Activated T-helper 1 cell treated with anti-CD3 and anti-CD28 coated beads, Interleukin-12 subunit alpha, Interleukin-12 subunit beta, Interleukin-2, Interleukin-4 antibody, amounts not matched to agents 30 ng/mL and 10 ng/mL and 1 ng/mL, durations not matched to agents 14 hours and 24 hours and 36 hours (primary cell): ENCODE measurements around the gene CAPN12. TPM values are rescaled to one million over a fixed set of nuclear protein-coding genes. Genes with fewer than 3 reads are reported as not detected.
A peak's percentile ranks its signal among the peaks of the same experiment; 100 is the strongest.

ENCODE experiments used
- DNase-seq: peaks from one replicate; pipeline ENCODE4 v3.0.0; 2021; ENCODE audit warnings: low spot score
- H3K27ac Mint-ChIP-seq: one replicate; pipeline ENCODE4 v1.8.0; 2021; ENCODE audit warnings: mild to moderate bottlenecking, mixed read lengths
- H3K27me3 Mint-ChIP-seq: one replicate; pipeline ENCODE4 v1.8.0; 2022; ENCODE audit warnings: mild to moderate bottlenecking, moderate library complexity, mixed read lengths; ENCODE audit not compliant: insufficient read depth
- H3K36me3 Mint-ChIP-seq: one replicate; pipeline ENCODE4 v1.8.0; 2021; ENCODE audit warnings: low read depth, mixed read lengths
- H3K4me1 Mint-ChIP-seq: one replicate; pipeline ENCODE4 v1.8.0; 2021; ENCODE audit warnings: low read depth, mixed read lengths
- H3K4me3 Mint-ChIP-seq: one replicate; pipeline ENCODE4 v1.8.0; 2021; ENCODE audit warnings: mild to moderate bottlenecking, moderate library complexity, mixed read lengths
- H3K9me3 Mint-ChIP-seq: one replicate; pipeline ENCODE4 v1.8.0; 2021; ENCODE audit warnings: mixed read lengths
- intact Hi-C: fragments of 100-400 bp; cut with micrococcal nuclease; formaldehyde crosslinking; loops from one replicate; pipeline ENCODE4 v1.15.1; 2024
- total RNA-seq: library from RNA; stranded (reverse); gene quantifications from 2 replicates; pipeline ENCODE4 v1.2.3, GENCODE V29; 2022

The CAPN12 gene
- total RNA-seq, 1 donor from 2014 or later = 2.5 TPM

DNA sequence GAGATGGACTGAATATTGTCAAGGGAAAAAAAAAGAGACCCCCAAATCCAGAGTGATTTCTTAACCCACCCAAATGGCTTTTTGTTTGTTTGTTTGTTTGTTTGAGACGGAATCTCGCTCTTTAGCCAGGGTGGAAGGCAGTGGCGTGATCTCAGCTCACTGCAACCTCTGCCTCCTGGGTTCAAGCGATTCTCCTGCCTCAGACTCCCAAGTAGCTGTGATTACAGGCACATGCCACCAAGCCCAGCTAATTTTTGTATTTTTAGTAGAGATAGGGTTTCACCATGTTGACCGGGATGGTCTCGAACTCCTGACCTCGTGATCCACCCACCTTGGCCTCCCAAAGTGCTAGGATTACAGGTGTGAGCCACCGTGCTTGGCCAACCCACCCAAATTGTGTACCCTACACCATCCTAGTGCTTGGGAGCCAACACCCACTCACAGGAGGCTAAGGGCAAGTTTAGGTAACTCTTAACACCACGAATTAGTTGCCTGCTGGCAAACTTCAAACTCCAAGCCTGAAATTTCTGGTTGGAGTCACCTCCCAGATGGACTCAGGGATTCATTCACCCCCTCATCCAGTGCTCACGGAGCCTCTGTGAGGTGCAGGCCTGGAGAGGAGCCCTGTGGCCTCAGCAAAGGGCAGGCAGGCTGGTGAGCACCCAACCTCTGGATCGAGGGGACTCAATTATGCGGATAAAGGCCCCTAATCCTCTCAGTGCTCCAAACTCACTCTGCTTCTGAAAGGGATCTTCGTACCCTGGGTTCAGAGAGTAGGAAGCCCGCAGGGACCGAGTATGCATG is 59.2 kb downstream of the CAPN12 start:
- intact Hi-C loops = loop anchor here (5.0 kb wide), 1 partner anchor 38 kb away; the partner anchor contains the start of gene ACTN4
- peak overlapping the region; percentile 20 for H3K4me3 Mint-ChIP-seq
- peaks cover 86% of the 10 kb centered on the region for H3K4me1 Mint-ChIP-seq

DNA sequence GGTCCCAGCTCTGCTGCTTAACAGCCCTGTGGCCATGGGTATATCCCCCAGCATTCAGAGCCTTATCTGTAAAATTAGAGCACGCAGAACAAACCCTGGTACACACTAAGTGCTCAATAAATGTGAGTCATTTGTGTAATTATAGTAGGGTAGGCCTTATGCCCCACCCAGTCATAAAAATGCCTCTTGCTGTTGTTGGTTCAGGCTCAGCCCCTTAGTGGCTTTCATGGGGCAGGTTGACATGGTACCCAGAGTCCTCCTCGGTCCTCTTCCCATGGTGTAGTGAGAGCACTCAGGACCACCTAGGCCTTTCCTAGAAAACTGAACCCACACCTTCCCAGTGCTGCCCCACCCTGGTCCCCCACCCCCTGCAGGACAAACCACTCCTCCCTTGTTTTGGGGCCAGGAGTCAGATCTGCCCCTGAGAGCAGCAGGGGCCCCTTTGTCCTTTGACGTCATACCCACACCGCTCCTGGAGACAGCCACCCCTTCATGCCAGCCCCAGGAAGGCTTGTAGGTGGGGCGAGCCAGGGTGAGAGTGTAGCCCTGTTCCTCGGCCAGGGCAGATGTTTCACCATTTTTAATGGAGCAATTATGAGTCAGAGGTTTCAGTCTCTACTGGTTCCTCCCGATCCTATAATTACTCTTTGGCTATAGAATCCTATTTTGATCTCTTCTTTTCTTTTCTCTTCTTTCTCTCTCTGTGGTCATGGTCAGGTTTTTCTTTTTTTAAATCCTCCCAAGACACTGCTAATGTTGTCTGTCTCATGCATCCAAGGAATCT is 60.0 kb downstream of the CAPN12 start:
- H3K9me3 Mint-ChIP-seq = peaks cover 4% of the 10 kb centered on the region
- H3K4me1 Mint-ChIP-seq = peaks cover 92% of the 10 kb centered on the region
- intact Hi-C loops = loop anchor here (5.0 kb wide), 1 partner anchor 37 kb away; the partner anchor contains the start of gene ACTN4
- DNase-seq = no peak
- peak overlapping the region; percentile 40 for H3K27ac Mint-ChIP-seq
- H3K36me3 Mint-ChIP-seq = peaks cover 19% of the 10 kb centered on the region
- peak overlapping the region; percentile 20 for H3K4me3 Mint-ChIP-seq
- H3K27me3 Mint-ChIP-seq = no peaks in the 10 kb centered on the region

More for the DNA sequence above, 59.2 kb downstream of the CAPN12 start:
- Mint-ChIP-seq H3K27ac (peak overlapping the region; percentile 88), H3K9me3 (peaks cover 4% of the 10 kb centered on the region), H3K27me3 (no peaks in the 10 kb centered on the region), H3K36me3 (peaks cover 20% of the 10 kb centered on the region)
- DNase-seq = no peak

DNA sequence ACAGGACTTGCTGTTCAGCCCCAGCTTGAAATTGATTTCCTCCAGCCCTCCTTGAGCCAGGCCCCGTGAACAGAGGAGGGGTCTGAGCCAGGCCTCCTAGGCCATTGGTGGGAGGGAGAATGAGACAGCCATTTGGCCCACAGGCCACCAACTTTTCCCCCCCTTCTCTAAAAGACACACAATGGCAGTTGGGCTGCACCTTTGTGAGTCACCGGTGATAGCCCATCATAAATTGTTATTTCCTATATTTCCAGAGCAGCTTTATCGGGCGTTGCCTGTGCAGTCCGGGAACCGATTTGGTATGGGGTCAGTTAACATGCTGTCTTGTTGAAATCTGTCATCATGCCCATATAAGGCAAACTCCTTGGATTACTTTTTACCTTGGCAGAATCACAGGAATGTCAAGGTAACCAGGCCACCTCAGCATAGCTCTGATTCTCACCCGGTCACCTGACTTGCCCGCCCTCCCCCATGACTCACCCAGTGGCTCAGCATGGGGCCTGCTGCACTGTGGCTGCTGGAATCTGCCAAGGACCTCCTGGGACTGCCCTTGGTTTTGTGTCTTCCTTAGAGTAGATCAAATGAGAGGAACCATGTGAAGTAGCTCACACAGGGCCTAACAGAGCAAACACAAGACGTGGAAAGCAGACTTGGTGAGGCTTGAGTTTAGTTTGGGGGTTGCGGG is 60.7 kb downstream of the CAPN12 start:
- H3K4me3 Mint-ChIP-seq = peak overlapping the region; percentile 31
- no peaks in the 10 kb centered on the region for H3K27me3 Mint-ChIP-seq
- DNase-seq = no peak
- peaks cover 19% of the 10 kb centered on the region for H3K36me3 Mint-ChIP-seq
- H3K9me3 Mint-ChIP-seq = peaks cover 4% of the 10 kb centered on the region
- H3K27ac Mint-ChIP-seq = peak overlapping the region; percentile 23
- H3K4me1 Mint-ChIP-seq = peaks cover 92% of the 10 kb centered on the region
- intact Hi-C loops = loop anchor here (5.0 kb wide), 1 partner anchor 36 kb away; the partner anchor contains the start of gene ACTN4

DNA sequence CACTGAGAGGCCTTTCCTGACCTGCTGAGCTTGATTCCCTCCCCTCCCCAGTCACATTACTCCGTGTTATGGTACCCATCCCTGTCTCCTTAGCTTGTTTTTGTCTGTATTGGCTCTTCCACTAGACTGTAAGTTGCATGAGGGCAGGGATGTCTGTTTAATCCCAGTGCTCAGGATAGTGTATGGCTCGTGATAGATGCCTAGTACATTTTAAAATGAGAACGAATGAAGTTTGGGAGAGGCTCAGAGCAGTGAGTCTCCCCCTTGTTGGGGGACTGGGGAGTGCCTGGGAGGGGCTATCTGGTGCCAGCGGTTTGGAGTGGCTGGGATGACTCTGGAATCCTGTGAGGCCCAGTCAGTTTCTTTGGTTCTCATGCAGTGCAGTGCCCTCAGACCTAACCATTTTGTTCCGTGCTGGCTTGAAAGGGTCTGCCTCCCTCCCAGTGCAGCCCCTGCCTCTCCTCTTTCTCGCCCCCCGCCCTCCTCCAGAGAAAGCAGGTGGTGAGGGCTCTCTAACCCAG is 61.3 kb downstream of the CAPN12 start:
- intact Hi-C loops = loop anchor here (5.0 kb wide), 1 partner anchor 36 kb away; the partner anchor contains the start of gene ACTN4
- H3K27me3 Mint-ChIP-seq = no peaks in the 10 kb centered on the region
- H3K36me3 Mint-ChIP-seq = peaks cover 21% of the 10 kb centered on the region
- DNase-seq = no peak
- H3K4me3 Mint-ChIP-seq = no peak overlapping the region
- peaks cover 97% of the 10 kb centered on the region for H3K4me1 Mint-ChIP-seq
- peaks cover 4% of the 10 kb centered on the region for H3K9me3 Mint-ChIP-seq
- H3K27ac Mint-ChIP-seq = peak overlapping the region; percentile 6

DNA sequence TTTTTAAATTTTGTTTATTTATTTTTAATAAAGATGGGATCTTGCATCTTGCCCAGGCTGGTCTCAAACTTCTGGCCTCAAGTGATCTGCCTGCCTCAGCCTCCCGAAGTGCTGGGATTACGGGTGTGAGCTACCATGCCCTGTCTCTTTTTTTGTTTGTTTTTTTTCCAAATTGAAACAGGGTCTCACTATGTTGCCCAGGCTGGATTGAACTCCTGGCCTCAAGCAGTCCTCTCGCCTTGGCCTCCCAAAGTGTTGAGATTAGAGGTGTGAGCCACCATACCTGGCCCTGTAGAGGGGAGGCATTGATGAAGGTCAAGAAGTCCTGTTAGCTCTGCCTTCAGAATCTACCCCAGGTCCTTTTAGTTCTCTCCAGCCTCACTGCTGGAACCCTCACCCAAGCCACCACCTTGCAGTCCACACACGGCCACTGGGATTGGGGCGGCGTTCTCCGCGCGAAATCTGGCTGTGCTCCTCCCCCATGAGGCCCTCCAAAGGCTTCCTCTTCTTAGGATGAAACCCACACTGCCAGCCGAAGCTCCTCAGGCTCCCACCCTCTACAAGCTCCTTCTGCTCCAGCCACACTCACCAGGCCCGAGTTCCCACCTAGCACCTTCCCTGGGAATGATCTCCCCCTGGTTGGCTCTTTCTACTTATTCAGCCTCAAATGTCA is 61.9 kb downstream of the CAPN12 start:
- Mint-ChIP-seq H3K4me1 (peaks cover 97% of the 10 kb centered on the region), H3K27ac (peak overlapping the region; percentile 3), H3K4me3 (peak overlapping the region; percentile 26), H3K36me3 (peaks cover 20% of the 10 kb centered on the region), H3K9me3 (peaks cover 4% of the 10 kb centered on the region), H3K27me3 (no peaks in the 10 kb centered on the region)
- no peak for DNase-seq
- intact Hi-C loops = loop anchor here (5.0 kb wide), 1 partner anchor 35 kb away; the partner anchor contains the start of gene ACTN4

Other genes with a start within 250 kb of the CAPN12 start
- gene MAP4K1, start 126.5 kb downstream of the CAPN12 start, total RNA-seq = 159 and 182 TPM in 2 replicates
- gene EIF3K, start 125.3 kb downstream of the CAPN12 start, total RNA-seq = 309 and 326 TPM in 2 replicates
- gene ACTN4, start 96.8 kb downstream of the CAPN12 start, total RNA-seq = 281 and 287 TPM in 2 replicates
- gene LGALS7, start 29.0 kb upstream of the CAPN12 start, total RNA-seq = not detected in 2 replicates
- not detected in 2 replicates for gene LGALS7B, start 44.7 kb upstream of the CAPN12 start, total RNA-seq
- 1.1 and 1.3 TPM in 2 replicates for gene LGALS4, start 68.5 kb upstream of the CAPN12 start, total RNA-seq
- 125 and 132 TPM in 2 replicates for gene ECH1, start 87.3 kb upstream of the CAPN12 start, total RNA-seq
- gene HNRNPL, start 105.5 kb upstream of the CAPN12 start, total RNA-seq = 632 and 659 TPM in 2 replicates
- 70.7 and 73.1 TPM in 2 replicates for gene RINL, start 133.8 kb upstream of the CAPN12 start, total RNA-seq
- 28.3 and 28.7 TPM in 2 replicates for gene SIRT2, start 155.1 kb upstream of the CAPN12 start, total RNA-seq
- 98.1 and 102 TPM in 2 replicates for gene NFKBIB, start 155.5 kb upstream of the CAPN12 start, total RNA-seq
- gene CCER2, start 167.7 kb upstream of the CAPN12 start, total RNA-seq = 0.67 and 0.88 TPM in 2 replicates
- 36.5 and 38.4 TPM in 2 replicates for gene SARS2, start 186.3 kb upstream of the CAPN12 start, total RNA-seq
- 118 and 120 TPM in 2 replicates for gene MRPS12, start 186.5 kb upstream of the CAPN12 start, total RNA-seq
- gene FBXO17, start 231.3 kb upstream of the CAPN12 start, total RNA-seq = 0.10 TPM in 1 of 2 replicates, not detected in the other